ENCODE data around the gene PTPRC.

DNA sequence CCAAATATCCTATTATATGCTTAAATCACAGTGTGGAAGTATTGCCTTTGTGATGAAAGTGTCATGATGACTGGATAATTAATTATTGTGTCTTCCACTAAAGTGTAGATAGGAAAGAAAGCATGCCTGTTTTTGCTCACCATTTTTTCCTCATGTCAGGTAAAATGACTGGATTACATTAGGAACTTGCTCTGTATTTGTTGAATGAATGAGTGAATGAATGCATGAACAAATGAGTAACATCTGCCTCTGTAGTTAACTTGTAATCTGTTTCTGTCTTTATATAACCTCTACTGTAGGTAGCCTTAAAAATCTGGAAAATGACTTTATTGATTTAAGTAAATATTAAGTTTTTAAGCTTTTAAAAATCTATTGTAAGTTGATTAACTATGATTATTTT, 2.9 kb upstream of the PTPRC start:
- TF ChIP-seq TAF1 (IDR thresholded peaks at IDR 0.05; ENCODE audit: borderline replicate concordance, low read depth, low read length) (no peak), POLR2A (IDR thresholded peaks at IDR 0.05; ENCODE audit: low read depth, low read length) (no peak)

Data from GM12892 (cell line).